Lower leg skin (tissue), 3 donors: ENCODE measurements around the gene ENTPD3.

Experiments used
- POLR2A ChIP-seq, 2 donors: fragments of 450-650 bp; IDR thresholded peaks; one replicate each; pipeline ENCODE4 v1.6.1; 2016 to 2017; ENCODE audit warnings: antibody characterized with exemption in 2 of 2, mild to moderate bottlenecking in 1 of 2, moderate library complexity in 1 of 2
- TF ChIP-seq, protein P1 (sequence below), 3 donors: fragments of 450-650 bp; IDR thresholded peaks; one replicate each; pipeline ENCODE4 v1.5.1; 2016; ENCODE audit warnings: antibody characterized with exemption in 3 of 3, mild to moderate bottlenecking in 3 of 3, moderate library complexity in 2 of 3

DNA sequence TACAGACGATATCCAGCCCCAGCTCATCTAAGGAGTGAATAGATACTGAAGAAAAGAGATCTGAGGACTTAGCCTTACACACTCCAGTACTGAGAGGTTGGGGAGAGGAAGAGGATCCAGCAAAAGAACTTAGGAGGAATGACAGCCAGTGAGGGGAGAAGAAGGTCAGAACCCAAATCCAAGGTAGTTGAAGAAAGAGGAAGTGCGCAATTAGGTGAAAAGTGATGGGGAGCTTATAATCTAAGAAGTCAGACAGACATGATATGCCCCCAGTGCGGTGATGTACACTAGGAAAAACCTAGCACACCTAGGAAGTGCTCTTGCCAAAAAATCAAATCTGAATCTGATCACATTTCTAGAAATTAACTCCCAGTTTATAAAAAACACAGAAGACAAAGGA, 20.6 kb downstream of the ENTPD3 start:
- TF ChIP-seq, protein P1, sequence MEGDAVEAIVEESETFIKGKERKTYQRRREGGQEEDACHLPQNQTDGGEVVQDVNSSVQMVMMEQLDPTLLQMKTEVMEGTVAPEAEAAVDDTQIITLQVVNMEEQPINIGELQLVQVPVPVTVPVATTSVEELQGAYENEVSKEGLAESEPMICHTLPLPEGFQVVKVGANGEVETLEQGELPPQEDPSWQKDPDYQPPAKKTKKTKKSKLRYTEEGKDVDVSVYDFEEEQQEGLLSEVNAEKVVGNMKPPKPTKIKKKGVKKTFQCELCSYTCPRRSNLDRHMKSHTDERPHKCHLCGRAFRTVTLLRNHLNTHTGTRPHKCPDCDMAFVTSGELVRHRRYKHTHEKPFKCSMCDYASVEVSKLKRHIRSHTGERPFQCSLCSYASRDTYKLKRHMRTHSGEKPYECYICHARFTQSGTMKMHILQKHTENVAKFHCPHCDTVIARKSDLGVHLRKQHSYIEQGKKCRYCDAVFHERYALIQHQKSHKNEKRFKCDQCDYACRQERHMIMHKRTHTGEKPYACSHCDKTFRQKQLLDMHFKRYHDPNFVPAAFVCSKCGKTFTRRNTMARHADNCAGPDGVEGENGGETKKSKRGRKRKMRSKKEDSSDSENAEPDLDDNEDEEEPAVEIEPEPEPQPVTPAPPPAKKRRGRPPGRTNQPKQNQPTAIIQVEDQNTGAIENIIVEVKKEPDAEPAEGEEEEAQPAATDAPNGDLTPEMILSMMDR (IDR thresholded peaks at IDR 0.05): no peak
- no peak for TF ChIP-seq POLR2A (IDR thresholded peaks at IDR 0.05)
